WI38 (cell line): ENCODE measurements around the gene SLC11A2.

Source experiments
- H3K4me3 ChIP-seq: 2 replicates; pipeline ENCODE4 v1.5.1; 2011; ENCODE audit warnings: low read depth, mild to moderate bottlenecking, control low read depth, low read length
- CTCF ChIP-seq: IDR thresholded peaks from 2 replicates; pipeline ENCODE4 v1.5.1; 2012; ENCODE audit warnings: low read depth, mild to moderate bottlenecking, control low read depth, low read length

Gene SLC11A2

GRCh38 chr12:51062631-51063397, 36.6 kb upstream of the SLC11A2 start:
- H3K4me3 ChIP-seq, result no peak overlapping the region
- TF ChIP-seq CTCF, result no peak

GRCh38 chr12:51059086-51059485, 32.9 kb upstream of the SLC11A2 start:
- no peak overlapping the region for H3K4me3 ChIP-seq
- no peak for TF ChIP-seq CTCF

GRCh38 chr12:51056242-51056641, 30.1 kb upstream of the SLC11A2 start:
- H3K4me3 ChIP-seq, result no peak overlapping the region
- TF ChIP-seq CTCF, result no peak

- no peak for TF ChIP-seq CTCF
- no peak overlapping the region for H3K4me3 ChIP-seq
These were observed 28.9 kb upstream of the SLC11A2 start for GRCh38 chr12:51055060-51055459.

- no peak overlapping the region for H3K4me3 ChIP-seq
- no peak for TF ChIP-seq CTCF
These were observed 25.6 kb upstream of the SLC11A2 start for GRCh38 chr12:51051787-51052186.

- H3K4me3 ChIP-seq, result peak overlapping the region; percentile 92; the same call in 1 of the 2 replicates
These were observed 23.3 kb upstream of the SLC11A2 start for GRCh38 chr12:51049525-51049924.

More at GRCh38 chr12:51049525-51049924, 23.3 kb upstream of the SLC11A2 start:
- TF ChIP-seq CTCF, result no peak
